ENCODE results near the gene ZNF552. TPM values are rescaled to one million over a fixed set of nuclear protein-coding genes. Genes with fewer than 3 reads are reported as not detected.
"Not testable (repeated sequence)": the region's sequence is repeated elsewhere in the genome, so short reads cannot be mapped to it uniquely, and the experiment has no call there.

Gene ZNF552
- total and polyA plus RNA-seq, 2 of the 8 experiments (the other 6 are each of a cell fraction or from before 2014, with no cell fraction given) = 5.9 to 11.6 TPM

DNA sequence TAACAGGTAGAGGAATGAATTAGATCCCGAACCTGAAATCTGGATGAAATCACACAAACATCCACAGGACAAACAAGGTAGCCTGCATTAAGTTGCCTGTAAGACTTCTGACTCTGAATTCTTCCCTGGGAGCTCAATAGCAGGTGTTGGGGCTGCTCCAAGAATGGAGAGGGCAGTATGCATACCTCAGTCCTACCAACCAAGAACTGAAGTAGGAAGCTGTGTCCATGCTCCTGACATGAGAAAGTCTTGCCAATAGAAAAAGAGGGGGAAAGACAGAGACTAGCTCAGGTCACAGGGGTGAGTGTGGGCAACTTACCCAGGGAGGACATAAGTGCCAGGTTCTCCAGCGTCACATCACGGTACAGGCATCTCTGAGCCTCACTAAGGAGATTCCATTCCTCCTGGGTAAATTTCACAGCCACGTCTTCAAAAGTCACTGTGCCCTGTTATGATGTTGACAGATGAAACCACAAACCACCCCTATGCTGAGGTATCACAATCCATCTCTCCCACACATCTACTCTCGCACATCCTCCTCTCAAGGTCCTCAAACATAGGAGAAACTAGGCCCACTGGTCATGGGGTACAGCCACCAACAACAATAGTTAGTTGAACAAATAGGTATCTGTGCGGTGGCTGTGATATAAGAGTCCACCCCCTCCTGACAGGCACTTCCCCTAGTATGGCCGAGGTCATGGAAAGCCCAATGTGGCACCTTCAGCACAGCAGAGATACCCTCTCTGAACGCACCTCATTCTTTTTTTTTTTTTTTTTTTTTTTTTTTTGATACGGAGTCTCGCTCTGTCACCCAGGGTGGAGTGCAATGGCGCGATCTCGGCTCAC lies 1.5 kb downstream of the ZNF552 start:
- not testable (repeated sequence) for H3K9ac ChIP-seq (replicated peaks in 1 of 4; ENCODE audit: extremely low read depth in 1 of 4, low read depth in 3 of 4, low read length in 3 of 4); DNase-seq (ENCODE audit: low read depth in 1 of 2, low spot score in 2 of 2); H3K4ac ChIP-seq (replicated peaks; ENCODE audit: insufficient read length, low read depth, low read length); H3K23me2 ChIP-seq (ENCODE audit: low read depth, low read length); FAIRE-seq; H3K27ac ChIP-seq (ENCODE audit: low read depth, low read length); H2BK15ac ChIP-seq (ENCODE audit: low read length); H4K5ac ChIP-seq (ENCODE audit: insufficient read length, low read depth, low read length); H4K8ac ChIP-seq (ENCODE audit: extremely low read depth, insufficient read depth, low read length); H3K18ac ChIP-seq (ENCODE audit: extremely low read depth, low read length); H2BK120ac ChIP-seq (replicated peaks; ENCODE audit: low read depth, low read length); H3K27me3 ChIP-seq (replicated peaks in 1 of 4; ENCODE audit: control insufficient read depth in 3 of 4, extremely low read depth in 1 of 4, insufficient read depth in 3 of 4, low read length in 3 of 4); H3K14ac ChIP-seq (ENCODE audit: insufficient read length); H2AK5ac ChIP-seq (ENCODE audit: low read depth, low read length); H4K20me1 ChIP-seq (replicated peaks in 1 of 2; ENCODE audit: control insufficient read depth in 1 of 2, insufficient read depth in 2 of 2, low read length in 2 of 2); H3K56ac ChIP-seq (replicated peaks; ENCODE audit: insufficient read length, low read depth, low read length); H2BK20ac ChIP-seq (ENCODE audit: low read length); H3K79me2 ChIP-seq (ENCODE audit: control insufficient read depth in 1 of 2, insufficient read depth in 2 of 2, low read length in 2 of 2); H3K79me1 ChIP-seq (ENCODE audit: low read depth, low read length); H3K23ac ChIP-seq (ENCODE audit: insufficient read length); H2BK5ac ChIP-seq (ENCODE audit: low read depth, low read length); H2AFZ ChIP-seq (ENCODE audit: low read length); H2BK12ac ChIP-seq (ENCODE audit: low read depth, low read length); H3K4me1 ChIP-seq (replicated peaks in 1 of 4; ENCODE audit: control insufficient read depth in 3 of 4, insufficient read depth in 4 of 4, low read length in 3 of 4); H4K91ac ChIP-seq (replicated peaks; ENCODE audit: insufficient read length, low read length); H3K9me3 ChIP-seq (ENCODE audit: insufficient read depth in 2 of 2, low read depth in 1 of 2, low read length in 1 of 2)
- POLR2A ChIA-PET (ENCODE audit: partially characterized antibody) = interaction anchor here (0.7 to 3.5 kb wide), 5 partner anchors 8 to 57 kb away, joined by 4 to 36 read pairs (median 4); partner anchors contain the start of gene ZNF587B
- Histone ChIP-seq H3K4me2 (ENCODE audit: insufficient read depth in 1 of 2, low read depth in 2 of 2, low read length in 2 of 2) (peak overlapping the region; percentile 90 to 94; a peak in 2 of 4 replicates), H3K36me3 (ENCODE audit: control insufficient read depth in 2 of 4, insufficient read depth in 4 of 4, low read length in 3 of 4) (peaks cover 2 to 18% (median 10%) of the 10 kb centered on the region in 4 experiments; a peak in 6 of 8 replicates), H3K4me3 (ENCODE audit: extremely low read depth in 1 of 4, insufficient read depth in 2 of 4, low read depth in 3 of 4, low read length in 4 of 4) (peak overlapping the region in 1 of 4 experiments; percentile 99; a peak in 3 of 8 replicates)
- CTCF ChIA-PET (ENCODE audit: partially characterized antibody) = interaction anchor here (0.6 kb wide), 1 partner anchor 34 kb away, joined by 3 read pairs; no protein-coding TSS in a partner anchor
- WGBS, 2 experiments (ENCODE audit: extremely low coverage in 1 of 2, insufficient coverage in 1 of 2, insufficient read length in 1 of 2, insufficient replicate concordance in 2 of 2, low coverage in 1 of 2, low lambda C conversion rate in 2 of 2, missing lambda C conversion rate in 1 of 2) = 94% methylated on average over 10 of the region's 13 CpGs; no CpG with 5 or more reads in 1 of the 2 experiments
